Endodermal cell (in vitro differentiated cells): ENCODE results near the gene ZHX3. TPM values are rescaled to one million over a fixed set of nuclear protein-coding genes. Genes with fewer than 3 reads are reported as not detected.

Experiments used
- DNase-seq: peaks from one replicate; pipeline ENCODE4 v3.0.0-alpha.2; 2017
- H3K27ac ChIP-seq: 2 replicates; pipeline ENCODE4 v1.5.1; 2013; ENCODE audit warnings: mild to moderate bottlenecking, low read depth, low read length, moderate library complexity
- H3K27me3 ChIP-seq: 2 replicates; pipeline ENCODE4 v1.6.1; 2013; ENCODE audit warnings: mild to moderate bottlenecking, low read length, moderate library complexity; ENCODE audit not compliant: insufficient read depth, control insufficient read depth, poor library complexity, severe bottlenecking
- H3K36me3 ChIP-seq: 2 replicates; pipeline ENCODE4 v1.7.0; 2013; ENCODE audit warnings: mild to moderate bottlenecking, low read length, moderate library complexity; ENCODE audit not compliant: control insufficient read depth, insufficient read depth
- H3K4me1 ChIP-seq: one replicate; pipeline ENCODE4 v1.7.0; 2013; ENCODE audit warnings: low read length; ENCODE audit not compliant: control insufficient read depth, insufficient read depth
- H3K4me3 ChIP-seq: 2 replicates; pipeline ENCODE4 v1.5.1; 2013; ENCODE audit warnings: mild to moderate bottlenecking, low read length, moderate library complexity
- H3K9ac ChIP-seq: 2 replicates; pipeline ENCODE4 v1.6.1; 2013; ENCODE audit warnings: mild to moderate bottlenecking, low read length, moderate library complexity; ENCODE audit not compliant: poor library complexity, severe bottlenecking; ENCODE audit errors: extremely low read depth
- H3K9me3 ChIP-seq: 2 replicates; pipeline ENCODE4 v1.6.1; 2013; ENCODE audit warnings: mild to moderate bottlenecking, low read length, moderate library complexity; ENCODE audit not compliant: control insufficient read depth
- H3K27ac Mint-ChIP-seq: 2 replicates; pipeline ENCODE4 v1.8.0; 2020; ENCODE audit warnings: mixed read lengths
- H3K27me3 Mint-ChIP-seq: 2 replicates; pipeline ENCODE4 v1.8.0; 2021; ENCODE audit warnings: mild to moderate bottlenecking, mixed read lengths; ENCODE audit not compliant: insufficient read depth
- H3K36me3 Mint-ChIP-seq: 2 replicates; pipeline ENCODE4 v1.8.0; 2020; ENCODE audit warnings: low read depth, mixed read lengths
- H3K4me1 Mint-ChIP-seq: 2 replicates; pipeline ENCODE4 v1.8.0; 2020; ENCODE audit warnings: mixed read lengths
- H3K4me3 Mint-ChIP-seq: 2 replicates; pipeline ENCODE4 v1.8.0; 2020; ENCODE audit warnings: mild to moderate bottlenecking, moderate library complexity, mixed read lengths
- H3K9me3 Mint-ChIP-seq: 2 replicates; pipeline ENCODE4 v1.8.0; 2020; ENCODE audit warnings: mild to moderate bottlenecking, mixed read lengths
- WGBS, 2 experiments: methylation state at CpG; one replicate each; pipeline versions ENCODE4 v1.1.5 to v1.1.7; 2013; ENCODE audit warnings: missing lambda C conversion rate in 2 of 2, mixed read lengths in 1 of 2; ENCODE audit not compliant: insufficient coverage in 1 of 2, insufficient read length in 1 of 2; 5-methylcytosine and 5-hydroxymethylcytosine counted together
- total RNA-seq, 2 donors: library from RNA; stranded (reverse); fragmentation: NEBNext Ultra II Directional in 1 of 2; extraction: Animal tissue kit (Norgen Biotek cat#: 25700) in 1 of 2; gene quantifications; 2 replicates in 1 of 2; 3 replicates in 1 of 2; pipeline ENCODE4 v1.2.1, GENCODE V29; 2021
- TF ChIP-seq, protein P1 (sequence below): fragments of 200-600 bp; sonication (generic); conservative IDR thresholded peaks from 2 replicates; pipeline ENCODE4 v1.5.0; 2021; ENCODE audit warnings: antibody characterized with exemption, mild to moderate bottlenecking

Gene ZHX3
- total RNA-seq, 2 donors from 2014 or later: 5.4 to 5.5 TPM

DNA sequence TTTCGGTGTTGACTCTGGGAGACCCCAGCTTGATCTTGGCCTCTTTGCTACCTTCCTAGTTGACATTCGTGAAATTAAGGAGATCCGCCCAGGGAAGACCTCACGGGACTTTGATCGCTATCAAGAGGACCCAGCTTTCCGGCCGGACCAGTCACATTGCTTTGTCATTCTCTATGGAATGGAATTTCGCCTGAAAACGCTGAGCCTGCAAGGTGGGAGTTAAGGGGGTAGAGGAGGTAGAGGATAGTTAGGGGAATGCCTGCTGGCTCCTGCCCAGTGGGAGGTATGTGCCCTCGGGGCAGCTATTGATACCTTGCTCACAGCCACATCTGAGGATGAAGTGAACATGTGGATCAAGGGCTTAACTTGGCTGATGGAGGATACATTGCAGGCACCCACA lies 158.0 kb downstream of the ZHX3 start:
- H3K9me3 Mint-ChIP-seq: no peaks in the 10 kb centered on the region
- 90 to 95% methylated on average over 8 to 10 of the region's 10 CpGs for WGBS, 2 experiments
- Histone ChIP-seq H3K4me3 (no peak overlapping the region), H3K27ac (no peak overlapping the region), H3K27me3 (no peaks in the 10 kb centered on the region), H3K36me3 (peaks cover 60% of the 10 kb centered on the region), H3K9me3 (no peaks in the 10 kb centered on the region), H3K9ac (no peak overlapping the region), H3K4me1 (no peaks in the 10 kb centered on the region)
- TF ChIP-seq, protein P1, sequence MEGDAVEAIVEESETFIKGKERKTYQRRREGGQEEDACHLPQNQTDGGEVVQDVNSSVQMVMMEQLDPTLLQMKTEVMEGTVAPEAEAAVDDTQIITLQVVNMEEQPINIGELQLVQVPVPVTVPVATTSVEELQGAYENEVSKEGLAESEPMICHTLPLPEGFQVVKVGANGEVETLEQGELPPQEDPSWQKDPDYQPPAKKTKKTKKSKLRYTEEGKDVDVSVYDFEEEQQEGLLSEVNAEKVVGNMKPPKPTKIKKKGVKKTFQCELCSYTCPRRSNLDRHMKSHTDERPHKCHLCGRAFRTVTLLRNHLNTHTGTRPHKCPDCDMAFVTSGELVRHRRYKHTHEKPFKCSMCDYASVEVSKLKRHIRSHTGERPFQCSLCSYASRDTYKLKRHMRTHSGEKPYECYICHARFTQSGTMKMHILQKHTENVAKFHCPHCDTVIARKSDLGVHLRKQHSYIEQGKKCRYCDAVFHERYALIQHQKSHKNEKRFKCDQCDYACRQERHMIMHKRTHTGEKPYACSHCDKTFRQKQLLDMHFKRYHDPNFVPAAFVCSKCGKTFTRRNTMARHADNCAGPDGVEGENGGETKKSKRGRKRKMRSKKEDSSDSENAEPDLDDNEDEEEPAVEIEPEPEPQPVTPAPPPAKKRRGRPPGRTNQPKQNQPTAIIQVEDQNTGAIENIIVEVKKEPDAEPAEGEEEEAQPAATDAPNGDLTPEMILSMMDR: no peak
- no peaks in the 10 kb centered on the region for H3K4me1 Mint-ChIP-seq
- DNase-seq: no peak
- no peaks in the 10 kb centered on the region for H3K27me3 Mint-ChIP-seq
- no peak overlapping the region for H3K27ac Mint-ChIP-seq
- peaks cover 44% of the 10 kb centered on the region for H3K36me3 Mint-ChIP-seq
- no peak overlapping the region for H3K4me3 Mint-ChIP-seq

DNA sequence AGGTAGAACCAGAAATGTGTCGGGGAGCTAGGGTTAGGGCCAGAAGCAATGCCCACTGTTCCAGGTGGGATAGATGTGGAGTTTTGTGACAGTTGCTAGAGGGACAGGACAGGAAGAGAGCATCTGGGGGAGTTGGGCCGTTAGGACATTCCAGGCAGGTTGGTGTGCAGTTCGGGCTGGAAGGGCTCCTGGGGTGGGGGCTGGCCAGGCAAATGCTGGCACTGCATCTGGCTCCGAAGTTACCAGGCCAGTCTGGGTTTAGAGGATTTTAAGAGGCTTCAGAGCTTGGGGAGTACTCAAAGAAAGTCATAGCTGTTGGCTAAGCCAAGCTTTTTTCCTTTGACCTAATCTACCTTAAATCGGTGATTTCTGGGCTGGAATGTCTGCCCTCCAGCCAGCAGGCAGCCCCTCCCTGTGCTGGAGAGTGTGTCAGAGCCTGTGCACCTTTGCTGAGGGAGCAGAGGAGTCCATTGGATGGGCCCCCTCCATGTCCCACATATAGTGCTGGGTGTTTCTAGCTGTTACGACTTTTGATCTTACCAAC lies 159.4 kb downstream of the ZHX3 start:
- Histone ChIP-seq H3K27ac (no peak overlapping the region), H3K36me3 (peaks cover 60% of the 10 kb centered on the region), H3K4me1 (no peaks in the 10 kb centered on the region), H3K4me3 (no peak overlapping the region), H3K27me3 (no peaks in the 10 kb centered on the region), H3K9ac (no peak overlapping the region), H3K9me3 (no peaks in the 10 kb centered on the region)
- peak overlapping the region; percentile 74 for H3K27ac Mint-ChIP-seq
- 87 to 100% methylated on average over 2 to 6 of the region's 6 CpGs for WGBS, 2 experiments
- H3K36me3 Mint-ChIP-seq: peaks cover 31% of the 10 kb centered on the region
- no peak for DNase-seq
- H3K4me1 Mint-ChIP-seq: peaks cover 7% of the 10 kb centered on the region
- H3K27me3 Mint-ChIP-seq: no peaks in the 10 kb centered on the region
- no peaks in the 10 kb centered on the region for H3K9me3 Mint-ChIP-seq
- TF ChIP-seq, protein P1: no peak
- H3K4me3 Mint-ChIP-seq: no peak overlapping the region

DNA sequence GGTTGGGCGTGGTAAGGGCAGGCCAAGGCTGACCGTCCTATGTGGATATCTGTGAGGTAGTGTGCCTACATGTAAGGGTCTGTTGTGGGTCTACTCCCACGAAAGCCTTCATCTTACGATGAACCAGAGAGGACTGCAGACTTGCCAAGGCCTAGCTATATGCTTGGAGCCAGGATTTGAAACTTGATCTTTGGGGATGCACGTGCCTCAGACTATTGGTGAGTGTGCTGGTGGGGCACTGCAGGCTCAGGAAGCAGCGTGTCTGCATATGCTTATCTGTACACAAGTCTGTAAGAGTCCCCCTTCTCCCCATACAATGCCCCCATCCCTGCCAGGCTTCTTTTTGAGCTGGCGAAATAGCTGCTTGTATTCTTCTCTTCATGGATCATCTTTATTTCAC lies 162.3 kb downstream of the ZHX3 start:
- no peaks in the 10 kb centered on the region for H3K27me3 Mint-ChIP-seq
- 93 to 98% methylated on average over 3 to 7 of the region's 7 CpGs for WGBS, 2 experiments
- Histone ChIP-seq H3K27ac (no peak overlapping the region), H3K4me1 (no peaks in the 10 kb centered on the region), H3K36me3 (peaks cover 47% of the 10 kb centered on the region), H3K9ac (no peak overlapping the region), H3K4me3 (no peak overlapping the region), H3K27me3 (no peaks in the 10 kb centered on the region), H3K9me3 (no peaks in the 10 kb centered on the region)
- DNase-seq: no peak
- TF ChIP-seq, protein P1: no peak
- peaks cover 7% of the 10 kb centered on the region for H3K36me3 Mint-ChIP-seq
- no peak overlapping the region for H3K4me3 Mint-ChIP-seq
- H3K9me3 Mint-ChIP-seq: no peaks in the 10 kb centered on the region
- no peak overlapping the region for H3K27ac Mint-ChIP-seq
- H3K4me1 Mint-ChIP-seq: peaks cover 7% of the 10 kb centered on the region
